Adipocyte (in vitro differentiated cells): ENCODE measurements around the gene SH3D19.
"Not testable (repeated sequence)": the region's sequence is repeated elsewhere in the genome, so short reads cannot be mapped to it uniquely, and the experiment has no call there.

ENCODE experiments used
- DNase-seq: peaks from one replicate; pipeline ENCODE4 v3.0.0-alpha.2; 2015; ENCODE audit warnings: low read depth
- H3K27me3 ChIP-seq: replicated peaks from 2 replicates; pipeline ENCODE4 v1.7.0; 2013; ENCODE audit warnings: mild to moderate bottlenecking, low read length, moderate library complexity; ENCODE audit not compliant: control insufficient read depth, insufficient read depth
- H3K36me3 ChIP-seq: 2 replicates; pipeline ENCODE4 v1.7.0; 2013; ENCODE audit warnings: low read length, mild to moderate bottlenecking, moderate library complexity; ENCODE audit not compliant: control insufficient read depth, insufficient read depth, severe bottlenecking
- H3K4me1 ChIP-seq: 2 replicates; pipeline ENCODE4 v1.7.0; 2013; ENCODE audit warnings: mild to moderate bottlenecking, low read length, moderate library complexity; ENCODE audit not compliant: control insufficient read depth, insufficient read depth
- H3K4me3 ChIP-seq: 2 replicates; pipeline ENCODE4 v1.7.0; 2013; ENCODE audit warnings: mild to moderate bottlenecking, low read length, moderate library complexity
- H3K9ac ChIP-seq: 2 replicates; pipeline ENCODE4 v1.7.0; 2013; ENCODE audit warnings: mild to moderate bottlenecking, low read length, moderate library complexity
- H3K9me3 ChIP-seq: 2 replicates; pipeline ENCODE4 v1.7.0; 2013; ENCODE audit warnings: mild to moderate bottlenecking, low read length, moderate library complexity; ENCODE audit not compliant: control insufficient read depth

SH3D19 gene

GRCh38 chr4:151340751-151341385, 15.5 kb upstream of the SH3D19 start:
- DNase-seq: peak; percentile 24
- H3K9me3 ChIP-seq: no peaks in the 10 kb centered on the region

GRCh38 chr4:151339467-151339866, 14.1 kb upstream of the SH3D19 start:
- Histone ChIP-seq H3K9me3 (no peaks in the 10 kb centered on the region), H3K36me3 (no peaks in the 10 kb centered on the region), H3K4me3 (no peak overlapping the region), H3K27me3 (no peaks in the 10 kb centered on the region), H3K9ac (no peak overlapping the region), H3K4me1 (peaks cover 4% of the 10 kb centered on the region)
- no peak for DNase-seq

More at GRCh38 chr4:151340751-151341385, 15.5 kb upstream of the SH3D19 start:
- H3K4me3 ChIP-seq: no peak overlapping the region
- H3K36me3 ChIP-seq: no peaks in the 10 kb centered on the region
- H3K9ac ChIP-seq: no peak overlapping the region
- H3K27me3 ChIP-seq: no peaks in the 10 kb centered on the region
- peaks cover 4% of the 10 kb centered on the region for H3K4me1 ChIP-seq

- H3K27me3 ChIP-seq: no peaks in the 10 kb centered on the region
- H3K9me3 ChIP-seq: no peaks in the 10 kb centered on the region
- peak; percentile 6 for DNase-seq
- no peaks in the 10 kb centered on the region for H3K36me3 ChIP-seq
- H3K4me3 ChIP-seq: no peak overlapping the region
- no peaks in the 10 kb centered on the region for H3K4me1 ChIP-seq
- no peak overlapping the region for H3K9ac ChIP-seq
Observed at GRCh38 chr4:151331276-151332042, 6.1 kb upstream of the SH3D19 start.

GRCh38 chr4:151329217-151330007, 4.0 kb upstream of the SH3D19 start:
- Histone ChIP-seq H3K27me3 (no peaks in the 10 kb centered on the region), H3K4me1 (peaks cover 5% of the 10 kb centered on the region), H3K36me3 (no peaks in the 10 kb centered on the region), H3K9me3 (no peaks in the 10 kb centered on the region), H3K9ac (no peak overlapping the region), H3K4me3 (no peak overlapping the region)
- DNase-seq: peak; percentile 30

DNA sequence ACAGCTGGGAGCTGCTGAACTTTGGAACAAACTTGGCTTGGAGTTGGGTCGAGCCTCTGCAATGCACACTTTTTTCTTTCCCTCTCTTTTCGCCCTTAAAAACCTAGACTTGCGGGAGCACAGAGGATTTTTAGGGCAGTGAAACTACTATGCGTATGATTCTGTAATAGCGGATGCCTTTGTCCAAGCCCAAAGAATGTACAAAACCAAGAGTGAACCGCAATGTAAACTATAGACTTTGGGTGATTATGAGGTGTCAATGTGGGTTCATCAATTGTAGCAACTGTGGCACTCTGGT, 493 bp upstream of the SH3D19 start:
- Histone ChIP-seq H3K36me3 (no peaks in the 10 kb centered on the region), H3K9ac (peak overlapping the region; percentile 76), H3K4me3 (peak overlapping the region; percentile 92), H3K9me3 (no peaks in the 10 kb centered on the region), H3K4me1 (peaks cover 24% of the 10 kb centered on the region), H3K27me3 (no peaks in the 10 kb centered on the region)
- DNase-seq: no peak

GRCh38 chr4:151324752-151325110, 674 bp downstream of the SH3D19 start:
- peak overlapping the region; percentile 76 for H3K9ac ChIP-seq
- H3K27me3 ChIP-seq: no peaks in the 10 kb centered on the region
- no peaks in the 10 kb centered on the region for H3K9me3 ChIP-seq
- peaks cover 24% of the 10 kb centered on the region for H3K4me1 ChIP-seq
- no peaks in the 10 kb centered on the region for H3K36me3 ChIP-seq
- H3K4me3 ChIP-seq: peak overlapping the region; percentile 92
- peak; percentile 71 for DNase-seq

- H3K27me3 ChIP-seq: no peaks in the 10 kb centered on the region
- peak overlapping the region; percentile 56 for H3K9ac ChIP-seq
- no peaks in the 10 kb centered on the region for H3K9me3 ChIP-seq
- H3K4me3 ChIP-seq: peak overlapping the region; percentile 92
- H3K36me3 ChIP-seq: no peaks in the 10 kb centered on the region
- no peak for DNase-seq
- peaks cover 24% of the 10 kb centered on the region for H3K4me1 ChIP-seq
Observed at GRCh38 chr4:151324124-151324751, 1.2 kb downstream of the SH3D19 start.

GRCh38 chr4:151323667-151324066, 1.7 kb downstream of the SH3D19 start:
- no peaks in the 10 kb centered on the region for H3K27me3 ChIP-seq
- no peaks in the 10 kb centered on the region for H3K36me3 ChIP-seq
- no peaks in the 10 kb centered on the region for H3K9me3 ChIP-seq
- H3K4me3 ChIP-seq: peak overlapping the region; percentile 92
- H3K9ac ChIP-seq: no peak overlapping the region
- H3K4me1 ChIP-seq: peaks cover 24% of the 10 kb centered on the region
- DNase-seq: peak; percentile 20

GRCh38 chr4:151322570-151322969, 2.8 kb downstream of the SH3D19 start:
- Histone ChIP-seq H3K9ac (no peak overlapping the region), H3K9me3 (no peaks in the 10 kb centered on the region), H3K27me3 (no peaks in the 10 kb centered on the region), H3K4me3 (no peak overlapping the region), H3K4me1 (peaks cover 24% of the 10 kb centered on the region), H3K36me3 (no peaks in the 10 kb centered on the region)
- DNase-seq: peak; percentile 76

GRCh38 chr4:151322161-151322560, 3.2 kb downstream of the SH3D19 start:
- not testable (repeated sequence) for DNase-seq

GRCh38 chr4:151321586-151321985, 3.8 kb downstream of the SH3D19 start:
- no peaks in the 10 kb centered on the region for H3K27me3 ChIP-seq
- H3K36me3 ChIP-seq: no peaks in the 10 kb centered on the region
- no peaks in the 10 kb centered on the region for H3K9me3 ChIP-seq
- no peak overlapping the region for H3K4me3 ChIP-seq
- no peak for DNase-seq
- no peak overlapping the region for H3K9ac ChIP-seq
- H3K4me1 ChIP-seq: peaks cover 24% of the 10 kb centered on the region

More at GRCh38 chr4:151322161-151322560, 3.2 kb downstream of the SH3D19 start:
- H3K4me3 ChIP-seq, H3K27me3 ChIP-seq, H3K9ac ChIP-seq, H3K36me3 ChIP-seq, H3K9me3 ChIP-seq: not testable (repeated sequence)
- peaks cover 24% of the 10 kb centered on the region for H3K4me1 ChIP-seq
